WTC11 (cell line): Measurements from ENCODE around the gene TMEM72. TPM values are rescaled to one million over a fixed set of nuclear protein-coding genes. Genes with fewer than 3 reads are reported as not detected.

Experiments
- ATAC-seq: fragments of 200-7000 bp; cut with Tn5 transposase; 2 replicates; pipeline ENCODE4 v1.10.0; 2021; ENCODE audit warnings: mild to moderate bottlenecking, moderate library complexity
- CTCF ChIA-PET: fragments of 300-600 bp; sonication (Branson Sonifier 250); formaldehyde crosslinking; loops from one replicate; lab custom pipeline; 2021; ENCODE audit warnings: antibody characterized with exemption; lab: Charles Lee
- POLR2A ChIA-PET: fragments of 350-600 bp; sonication (Branson Sonifier 250); formaldehyde crosslinking; loops from one replicate; lab custom pipeline; 2021; ENCODE audit warnings: antibody characterized with exemption; lab: Charles Lee
- DNase-seq: peaks from one replicate; pipeline ENCODE4 v3.0.0; 2021; ENCODE audit warnings: low spot score
- H3K27ac Mint-ChIP-seq: 2 replicates; pipeline ENCODE4 v1.8.0; 2021; ENCODE audit warnings: mixed read lengths
- H3K27me3 Mint-ChIP-seq: 2 replicates; pipeline ENCODE4 v1.8.0; 2021; ENCODE audit warnings: low read depth, mild to moderate bottlenecking, moderate library complexity, mixed read lengths
- H3K36me3 Mint-ChIP-seq: 2 replicates; pipeline ENCODE4 v1.8.0; 2021; ENCODE audit warnings: mixed read lengths
- H3K4me1 Mint-ChIP-seq: 2 replicates; pipeline ENCODE4 v1.8.0; 2022; ENCODE audit warnings: mixed read lengths
- H3K4me3 Mint-ChIP-seq: 2 replicates; pipeline ENCODE4 v1.8.0; 2021; ENCODE audit warnings: mild to moderate bottlenecking, moderate library complexity, mixed read lengths
- H3K9me3 Mint-ChIP-seq: 2 replicates; pipeline ENCODE4 v1.8.0; 2021; ENCODE audit warnings: mixed read lengths
- CREB1 ChIP-seq: sonication (generic); formaldehyde crosslinking; IDR thresholded peaks from 2 replicates; pipeline ENCODE4 v1.8.0; 2023; ENCODE audit warnings: mild to moderate bottlenecking, missing genetic modification reagents
- CREM ChIP-seq: sonication (generic); formaldehyde crosslinking; IDR thresholded peaks from 2 replicates; pipeline ENCODE4 v1.8.1; 2022; ENCODE audit warnings: mild to moderate bottlenecking, missing genetic modification reagents, moderate library complexity
- EMX1 ChIP-seq: fragments of 250-450 bp; sonication (Bioruptor Pico); IDR thresholded peaks from 2 replicates; pipeline ENCODE4 v1.8.0; 2021; ENCODE audit warnings: mild to moderate bottlenecking
- ERG ChIP-seq: fragments of 250-450 bp; sonication (Bioruptor Pico); IDR thresholded peaks from 2 replicates; pipeline ENCODE4 v1.8.0; 2021; ENCODE audit warnings: mild to moderate bottlenecking
- FOXP1 ChIP-seq: sonication (generic); formaldehyde crosslinking; IDR thresholded peaks from 2 replicates; pipeline ENCODE4 v1.8.0; 2022; ENCODE audit warnings: missing genetic modification reagents, mild to moderate bottlenecking, moderate library complexity, borderline replicate concordance
- KAT7 ChIP-seq: sonication (generic); formaldehyde crosslinking; IDR thresholded peaks from 2 replicates; pipeline ENCODE4 v1.8.1; 2023; ENCODE audit warnings: missing genetic modification reagents, mild to moderate bottlenecking, borderline replicate concordance
- NFATC4 ChIP-seq: fragments of 250-450 bp; sonication (Bioruptor Pico); IDR thresholded peaks from 2 replicates; pipeline ENCODE4 v1.9.0; 2021; ENCODE audit warnings: mild to moderate bottlenecking
- NR2C2 ChIP-seq: sonication (generic); formaldehyde crosslinking; IDR thresholded peaks from 2 replicates; pipeline ENCODE4 v1.8.0; 2022; ENCODE audit warnings: mild to moderate bottlenecking, missing genetic modification reagents
- OVOL2 ChIP-seq: fragments of 250-450 bp; sonication (Bioruptor Pico); IDR thresholded peaks from 2 replicates; pipeline ENCODE4 v1.9.0; 2021; ENCODE audit warnings: mild to moderate bottlenecking, borderline replicate concordance
- PRRX2 ChIP-seq: fragments of 250-450 bp; sonication (Bioruptor Pico); IDR thresholded peaks from 2 replicates; pipeline ENCODE4 v1.8.0; 2021; ENCODE audit warnings: mild to moderate bottlenecking
- SMAD4 ChIP-seq: sonication (generic); formaldehyde crosslinking; IDR thresholded peaks from 2 replicates; pipeline ENCODE4 v1.8.0; 2022; ENCODE audit warnings: mild to moderate bottlenecking, missing genetic modification reagents
- TP53 ChIP-seq: sonication (generic); formaldehyde crosslinking; IDR thresholded peaks from 2 replicates; pipeline ENCODE4 v1.8.1; 2023; ENCODE audit warnings: mild to moderate bottlenecking, missing genetic modification reagents
- USF1 ChIP-seq: sonication (generic); formaldehyde crosslinking; IDR thresholded peaks from 2 replicates; pipeline ENCODE4 v1.8.0; 2022; ENCODE audit warnings: mild to moderate bottlenecking, missing genetic modification reagents
- ZBTB21 ChIP-seq: sonication (generic); formaldehyde crosslinking; IDR thresholded peaks from 2 replicates; pipeline ENCODE4 v1.8.1; 2023; ENCODE audit warnings: mild to moderate bottlenecking, missing genetic modification reagents, borderline replicate concordance
- ZNF232 ChIP-seq: sonication (generic); formaldehyde crosslinking; IDR thresholded peaks from 2 replicates; pipeline ENCODE4 v1.8.0; 2022; ENCODE audit warnings: mild to moderate bottlenecking, missing genetic modification reagents
- ZNF263 ChIP-seq: sonication (generic); formaldehyde crosslinking; IDR thresholded peaks from 2 replicates; pipeline ENCODE4 v1.8.1; 2022; ENCODE audit warnings: low read depth, mild to moderate bottlenecking, moderate library complexity, missing genetic modification reagents
- ZNF532 ChIP-seq: fragments of 250-450 bp; sonication (Bioruptor Pico); IDR thresholded peaks from 2 replicates; pipeline ENCODE4 v1.9.0; 2021; ENCODE audit warnings: mild to moderate bottlenecking, borderline replicate concordance
- total RNA-seq: library from RNA; stranded (reverse); gene quantifications from 3 replicates; pipeline ENCODE4 v1.2.3, GENCODE V29; 2021
- TF ChIP-seq, protein P1 (sequence below): sonication (generic); formaldehyde crosslinking; IDR thresholded peaks from 2 replicates; pipeline ENCODE4 v1.8.1; 2022; ENCODE audit warnings: mild to moderate bottlenecking, missing genetic modification reagents, moderate library complexity, borderline replicate concordance
- TF ChIP-seq, protein P2 (sequence below): fragments of 250-450 bp; sonication (Bioruptor Pico); IDR thresholded peaks from 2 replicates; pipeline ENCODE4 v1.9.0; 2021; ENCODE audit warnings: mild to moderate bottlenecking
- TF ChIP-seq, protein P3 (sequence below): sonication (generic); formaldehyde crosslinking; IDR thresholded peaks from 2 replicates; pipeline ENCODE4 v1.8.0; 2022; ENCODE audit warnings: mild to moderate bottlenecking, missing genetic modification reagents
- TF ChIP-seq, protein P4 (sequence below): fragments of 200-600 bp; IDR thresholded peaks from 2 replicates; pipeline ENCODE4 v1.8.0; 2022; ENCODE audit warnings: antibody characterized with exemption

Gene TMEM72
- total RNA-seq, 1 experiment from 2014 or later = not detected

DNA sequence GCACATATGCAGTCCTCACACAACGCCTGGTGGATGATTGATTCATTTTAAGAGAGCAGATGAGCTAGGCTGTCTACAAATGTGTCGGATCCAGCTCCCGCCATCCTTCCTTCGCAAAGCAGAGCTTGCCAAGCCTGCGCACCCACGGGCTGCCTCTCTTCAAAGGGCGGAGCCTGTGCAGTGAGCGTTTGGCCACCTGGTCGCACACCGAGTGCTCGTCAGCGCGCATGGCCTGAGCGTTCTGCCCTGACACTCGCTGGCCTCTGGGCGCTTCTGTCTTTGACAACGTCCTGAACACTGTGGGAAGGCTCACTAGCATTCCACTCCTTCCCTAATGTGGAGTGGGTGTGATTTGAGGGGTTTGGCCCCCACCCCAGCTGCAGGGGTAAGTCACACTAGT lies 47.1 kb upstream of the TMEM72 start:
- H3K27ac Mint-ChIP-seq = no peak overlapping the region
- peaks cover 60% of the 10 kb centered on the region for H3K27me3 Mint-ChIP-seq
- H3K4me3 Mint-ChIP-seq = peak overlapping the region; percentile 83
- ChIA-PET POLR2A (no interaction called here), CTCF (interaction anchor here (0.6 to 4.8 kb wide), 25 partner anchors 10 to 1192 kb away, joined by 3 to 54 read pairs (median 6); partner anchors contain the start of genes DEPP1 and TMEM72)
- DNase-seq (peak; percentile 50), ATAC-seq (peak; percentile 9; the same call in 1 of the 2 replicates)
- peaks cover 33% of the 10 kb centered on the region for H3K4me1 Mint-ChIP-seq
- no peaks in the 10 kb centered on the region for H3K9me3 Mint-ChIP-seq
- TF ChIP-seq TP53 (CRISPR knock-in tag) = 0 out of 2 replicates have a peak, but pooled peaks have one; percentile 29
- no peak for TF ChIP-seq KAT7 (CRISPR knock-in tag)
- no peak for TF ChIP-seq CREB1 (CRISPR knock-in tag)
- H3K36me3 Mint-ChIP-seq = no peaks in the 10 kb centered on the region

- H3K27ac Mint-ChIP-seq = 0 out of 2 replicates have a peak overlapping the region, but pooled peaks have one; percentile 79
- TF ChIP-seq PRRX2 (CRISPR knock-in tag) = no peak
- TF ChIP-seq, protein P1, sequence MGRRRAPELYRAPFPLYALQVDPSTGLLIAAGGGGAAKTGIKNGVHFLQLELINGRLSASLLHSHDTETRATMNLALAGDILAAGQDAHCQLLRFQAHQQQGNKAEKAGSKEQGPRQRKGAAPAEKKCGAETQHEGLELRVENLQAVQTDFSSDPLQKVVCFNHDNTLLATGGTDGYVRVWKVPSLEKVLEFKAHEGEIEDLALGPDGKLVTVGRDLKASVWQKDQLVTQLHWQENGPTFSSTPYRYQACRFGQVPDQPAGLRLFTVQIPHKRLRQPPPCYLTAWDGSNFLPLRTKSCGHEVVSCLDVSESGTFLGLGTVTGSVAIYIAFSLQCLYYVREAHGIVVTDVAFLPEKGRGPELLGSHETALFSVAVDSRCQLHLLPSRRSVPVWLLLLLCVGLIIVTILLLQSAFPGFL = no peak
- no peak for TF ChIP-seq FOXP1
- TF ChIP-seq USF1 = peak; percentile 92
- no peak for TF ChIP-seq SMAD4 (CRISPR knock-in tag)
- TF ChIP-seq, protein P2, sequence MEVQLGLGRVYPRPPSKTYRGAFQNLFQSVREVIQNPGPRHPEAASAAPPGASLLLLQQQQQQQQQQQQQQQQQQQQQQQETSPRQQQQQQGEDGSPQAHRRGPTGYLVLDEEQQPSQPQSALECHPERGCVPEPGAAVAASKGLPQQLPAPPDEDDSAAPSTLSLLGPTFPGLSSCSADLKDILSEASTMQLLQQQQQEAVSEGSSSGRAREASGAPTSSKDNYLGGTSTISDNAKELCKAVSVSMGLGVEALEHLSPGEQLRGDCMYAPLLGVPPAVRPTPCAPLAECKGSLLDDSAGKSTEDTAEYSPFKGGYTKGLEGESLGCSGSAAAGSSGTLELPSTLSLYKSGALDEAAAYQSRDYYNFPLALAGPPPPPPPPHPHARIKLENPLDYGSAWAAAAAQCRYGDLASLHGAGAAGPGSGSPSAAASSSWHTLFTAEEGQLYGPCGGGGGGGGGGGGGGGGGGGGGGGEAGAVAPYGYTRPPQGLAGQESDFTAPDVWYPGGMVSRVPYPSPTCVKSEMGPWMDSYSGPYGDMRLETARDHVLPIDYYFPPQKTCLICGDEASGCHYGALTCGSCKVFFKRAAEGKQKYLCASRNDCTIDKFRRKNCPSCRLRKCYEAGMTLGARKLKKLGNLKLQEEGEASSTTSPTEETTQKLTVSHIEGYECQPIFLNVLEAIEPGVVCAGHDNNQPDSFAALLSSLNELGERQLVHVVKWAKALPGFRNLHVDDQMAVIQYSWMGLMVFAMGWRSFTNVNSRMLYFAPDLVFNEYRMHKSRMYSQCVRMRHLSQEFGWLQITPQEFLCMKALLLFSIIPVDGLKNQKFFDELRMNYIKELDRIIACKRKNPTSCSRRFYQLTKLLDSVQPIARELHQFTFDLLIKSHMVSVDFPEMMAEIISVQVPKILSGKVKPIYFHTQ (CRISPR knock-in tag) = no peak
- no peak for TF ChIP-seq OVOL2 (CRISPR knock-in tag)
- no peak for TF ChIP-seq ZNF263 (CRISPR knock-in tag)
- TF ChIP-seq EMX1 = no peak
- TF ChIP-seq, protein P3, sequence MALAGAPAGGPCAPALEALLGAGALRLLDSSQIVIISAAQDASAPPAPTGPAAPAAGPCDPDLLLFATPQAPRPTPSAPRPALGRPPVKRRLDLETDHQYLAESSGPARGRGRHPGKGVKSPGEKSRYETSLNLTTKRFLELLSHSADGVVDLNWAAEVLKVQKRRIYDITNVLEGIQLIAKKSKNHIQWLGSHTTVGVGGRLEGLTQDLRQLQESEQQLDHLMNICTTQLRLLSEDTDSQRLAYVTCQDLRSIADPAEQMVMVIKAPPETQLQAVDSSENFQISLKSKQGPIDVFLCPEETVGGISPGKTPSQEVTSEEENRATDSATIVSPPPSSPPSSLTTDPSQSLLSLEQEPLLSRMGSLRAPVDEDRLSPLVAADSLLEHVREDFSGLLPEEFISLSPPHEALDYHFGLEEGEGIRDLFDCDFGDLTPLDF (CRISPR knock-in tag) = no peak
- TF ChIP-seq ZBTB21 = no peak; the same call in 1 of the 2 replicates
- no peak for TF ChIP-seq ZNF532
- TF ChIP-seq, protein P4, sequence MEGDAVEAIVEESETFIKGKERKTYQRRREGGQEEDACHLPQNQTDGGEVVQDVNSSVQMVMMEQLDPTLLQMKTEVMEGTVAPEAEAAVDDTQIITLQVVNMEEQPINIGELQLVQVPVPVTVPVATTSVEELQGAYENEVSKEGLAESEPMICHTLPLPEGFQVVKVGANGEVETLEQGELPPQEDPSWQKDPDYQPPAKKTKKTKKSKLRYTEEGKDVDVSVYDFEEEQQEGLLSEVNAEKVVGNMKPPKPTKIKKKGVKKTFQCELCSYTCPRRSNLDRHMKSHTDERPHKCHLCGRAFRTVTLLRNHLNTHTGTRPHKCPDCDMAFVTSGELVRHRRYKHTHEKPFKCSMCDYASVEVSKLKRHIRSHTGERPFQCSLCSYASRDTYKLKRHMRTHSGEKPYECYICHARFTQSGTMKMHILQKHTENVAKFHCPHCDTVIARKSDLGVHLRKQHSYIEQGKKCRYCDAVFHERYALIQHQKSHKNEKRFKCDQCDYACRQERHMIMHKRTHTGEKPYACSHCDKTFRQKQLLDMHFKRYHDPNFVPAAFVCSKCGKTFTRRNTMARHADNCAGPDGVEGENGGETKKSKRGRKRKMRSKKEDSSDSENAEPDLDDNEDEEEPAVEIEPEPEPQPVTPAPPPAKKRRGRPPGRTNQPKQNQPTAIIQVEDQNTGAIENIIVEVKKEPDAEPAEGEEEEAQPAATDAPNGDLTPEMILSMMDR = peak; percentile 96
- no peak for TF ChIP-seq NFATC4 (CRISPR knock-in tag)
- TF ChIP-seq ERG (CRISPR knock-in tag) = no peak
- TF ChIP-seq NR2C2 (CRISPR knock-in tag) = no peak
- no peak for TF ChIP-seq ZNF232 (CRISPR knock-in tag)
- TF ChIP-seq CREM = no peak
These were observed 46.4 kb upstream of the TMEM72 start for GRCh38 chr10:44864637-44865288.

More at GRCh38 chr10:44864637-44865288, 46.4 kb upstream of the TMEM72 start:
- Mint-ChIP-seq H3K9me3 (no peaks in the 10 kb centered on the region), H3K36me3 (no peaks in the 10 kb centered on the region), H3K4me3 (peak overlapping the region; percentile 83), H3K4me1 (peaks cover 37% of the 10 kb centered on the region), H3K27me3 (peaks cover 57% of the 10 kb centered on the region)
- ChIA-PET POLR2A (no interaction called here), CTCF (interaction anchor here (0.8 to 4.8 kb wide), 22 partner anchors 10 to 1175 kb away, joined by 3 to 54 read pairs (median 7); partner anchors contain the start of genes DEPP1 and TMEM72)
- ATAC-seq (peak; percentile 92), DNase-seq (peak; percentile 95)
